ENCODE data around the gene CDKN1C.
"Not testable (repeated sequence)": the region's sequence is repeated elsewhere in the genome, so short reads cannot be mapped to it uniquely, and the experiment has no call there.

The CDKN1C gene

DNA sequence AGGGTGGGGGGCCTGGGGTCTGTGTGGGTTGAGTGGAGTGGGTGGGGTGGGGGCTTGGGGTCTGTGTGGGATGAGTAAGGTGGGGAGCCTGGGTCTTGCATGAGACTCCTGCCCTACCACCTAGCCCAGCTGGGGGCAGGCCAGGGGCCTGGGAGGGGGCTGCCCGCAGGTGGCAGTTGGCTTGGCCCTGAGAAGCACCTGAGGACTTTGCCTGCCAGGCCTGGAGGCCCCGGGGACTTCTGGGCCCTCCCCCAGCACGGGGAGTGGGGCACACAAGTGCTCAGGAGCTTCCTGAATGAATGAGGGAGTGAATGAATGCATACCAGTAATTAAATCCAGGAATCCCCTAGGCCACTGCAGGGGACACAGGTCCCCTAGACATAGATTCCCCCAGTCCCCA, 37.1 kb upstream of the CDKN1C start:
- DNase-seq: no peak

DNA sequence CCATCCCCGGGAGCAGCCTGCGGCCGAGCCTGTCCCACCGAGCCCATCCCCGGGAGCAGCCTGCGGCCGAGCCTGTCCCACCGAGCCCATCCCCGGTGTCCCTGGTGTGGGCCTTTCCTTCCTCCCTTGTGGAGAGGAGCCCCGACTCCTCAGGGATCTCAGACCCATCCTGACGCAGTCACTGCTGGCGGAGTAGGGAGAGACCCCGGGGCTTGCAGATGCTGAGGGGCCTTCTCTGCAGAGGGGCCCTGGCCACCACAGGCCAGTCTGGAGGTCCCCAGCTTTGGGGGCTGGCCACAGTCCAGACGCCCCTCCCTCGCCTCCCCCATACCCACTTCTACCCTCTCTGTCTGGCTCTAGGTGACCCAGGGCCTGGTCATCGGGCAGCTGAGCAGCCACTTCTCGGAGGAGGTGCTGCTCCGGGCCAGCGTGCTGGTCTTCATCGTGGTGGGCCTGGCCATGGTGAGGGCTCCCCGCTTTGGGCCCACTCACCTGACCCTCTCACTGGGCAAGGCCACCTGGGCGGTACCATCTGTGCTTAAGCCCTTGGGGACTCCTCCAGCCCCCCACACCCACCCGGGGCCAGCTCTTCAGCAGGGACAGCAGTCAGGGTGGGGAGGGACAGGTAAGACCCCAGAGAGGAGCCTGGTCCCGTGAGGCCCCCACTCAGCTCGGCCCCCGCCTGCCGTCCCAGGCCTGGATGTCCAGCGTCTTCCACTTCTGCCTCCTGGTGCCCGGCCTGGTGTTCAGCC, 36.3 kb upstream of the CDKN1C start:
- no peak for DNase-seq

DNA sequence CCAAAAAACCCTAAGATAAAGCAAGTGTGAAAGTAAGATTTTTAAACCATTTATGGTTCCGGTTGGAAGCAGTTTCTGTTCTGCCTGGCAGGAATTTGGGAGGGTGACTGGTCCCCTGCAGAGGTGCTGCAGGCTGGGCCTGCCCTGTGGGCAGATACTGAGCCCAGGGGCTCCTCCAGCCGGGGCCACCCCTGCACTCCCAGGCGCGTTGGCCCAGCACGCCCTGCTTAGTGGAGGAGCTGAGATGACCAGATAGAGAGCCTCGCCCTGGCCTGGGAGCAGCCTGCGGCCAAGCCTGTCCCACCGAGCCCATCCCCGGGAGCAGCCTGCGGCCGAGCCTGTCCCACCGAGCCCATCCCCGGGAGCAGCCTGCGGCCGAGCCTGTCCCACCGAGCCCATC, 35.7 kb upstream of the CDKN1C start:
- no peak for DNase-seq

DNA sequence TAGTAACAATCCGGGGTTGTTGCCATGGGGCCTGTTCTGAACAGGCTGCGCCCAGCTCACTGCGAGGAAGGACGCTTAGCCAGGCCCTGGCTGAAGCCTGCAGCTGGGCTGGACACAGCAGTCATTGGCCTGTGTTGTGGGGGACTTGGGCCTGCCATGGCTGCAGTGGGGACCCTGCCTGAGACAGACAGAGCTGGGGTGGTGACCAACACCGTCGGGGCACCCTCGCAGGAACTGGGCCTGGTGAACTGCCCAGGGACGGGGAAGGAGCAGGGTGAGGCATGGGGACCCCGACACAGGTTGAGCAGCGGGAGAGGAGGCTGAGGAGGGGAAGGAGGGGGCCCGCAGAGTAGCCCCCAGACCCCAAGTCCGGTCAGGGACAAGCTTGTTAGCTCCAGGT, 34.8 kb upstream of the CDKN1C start:
- DNase-seq: no peak

DNA sequence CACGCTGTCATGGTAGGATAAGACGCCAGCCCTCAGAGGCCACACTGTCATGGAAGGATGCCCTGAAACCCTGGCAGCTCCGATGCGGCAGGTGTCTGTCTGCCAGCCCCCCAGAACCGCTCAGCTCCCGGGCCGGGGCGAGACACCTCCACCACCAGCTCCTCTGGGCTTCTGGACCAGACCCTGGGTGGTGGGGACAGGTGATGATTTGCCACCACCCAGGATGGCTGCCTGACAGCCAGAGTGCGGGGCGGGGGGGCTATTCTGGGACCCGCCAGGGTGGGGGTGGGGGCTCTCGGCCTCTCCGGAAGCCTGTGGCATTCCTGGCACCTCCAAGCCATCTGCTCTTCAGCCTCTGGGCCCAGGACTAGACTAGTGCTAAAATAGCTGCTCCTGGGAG, 34.3 kb upstream of the CDKN1C start:
- DNase-seq: no peak

DNA sequence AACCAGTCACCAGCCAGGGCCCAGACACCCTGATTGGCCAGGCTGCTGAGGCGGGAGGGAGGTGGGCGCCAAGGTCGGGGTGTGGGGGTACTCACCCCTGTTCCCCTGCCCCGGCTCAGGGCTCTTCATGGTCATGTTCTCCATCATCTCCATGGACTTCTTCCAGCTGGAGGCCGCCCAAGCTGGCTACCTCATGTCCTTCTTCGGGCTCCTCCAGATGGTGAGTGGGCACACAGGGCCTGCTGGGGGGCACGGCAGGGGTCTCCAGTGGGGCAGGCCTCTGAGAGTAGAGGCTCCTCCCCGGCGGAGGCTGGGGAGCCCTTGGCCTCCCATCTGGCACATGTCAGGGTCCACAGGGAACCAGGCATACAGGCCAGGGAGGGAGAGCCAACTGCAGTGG, 33.6 kb upstream of the CDKN1C start:
- DNase-seq: no peak

DNA sequence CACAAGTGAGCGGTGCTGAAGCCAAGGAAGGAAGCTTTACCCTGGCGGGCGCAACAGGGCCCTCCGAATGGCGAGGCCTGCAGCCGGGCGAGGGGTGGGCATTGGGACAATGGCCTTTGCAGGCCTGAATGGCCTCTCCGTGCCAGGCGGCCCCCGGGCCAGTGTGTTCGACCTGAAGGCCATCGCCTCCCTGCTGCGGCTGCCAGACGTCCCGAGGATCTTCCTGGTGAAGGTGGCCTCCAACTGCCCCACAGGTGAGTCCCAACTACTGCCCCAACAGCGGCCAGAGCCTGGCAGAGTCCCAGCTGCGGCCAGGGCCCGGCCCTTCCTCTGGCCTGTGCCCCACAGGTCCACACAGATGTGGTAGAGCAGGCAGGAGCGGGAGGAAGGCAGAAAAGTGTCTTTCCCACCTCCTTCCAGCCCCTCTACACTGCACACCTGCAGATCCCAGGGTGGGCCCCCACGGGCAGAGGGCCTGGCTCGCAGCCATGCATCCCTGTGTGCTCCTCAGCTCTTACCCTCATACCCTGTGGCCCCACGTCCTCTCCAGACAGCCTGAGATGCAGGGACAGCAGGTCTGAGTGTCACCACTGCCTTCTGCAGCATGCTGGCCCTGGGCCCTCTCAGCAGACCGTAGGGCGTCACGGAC, 32.4 kb upstream of the CDKN1C start:
- no peak for DNase-seq

DNA sequence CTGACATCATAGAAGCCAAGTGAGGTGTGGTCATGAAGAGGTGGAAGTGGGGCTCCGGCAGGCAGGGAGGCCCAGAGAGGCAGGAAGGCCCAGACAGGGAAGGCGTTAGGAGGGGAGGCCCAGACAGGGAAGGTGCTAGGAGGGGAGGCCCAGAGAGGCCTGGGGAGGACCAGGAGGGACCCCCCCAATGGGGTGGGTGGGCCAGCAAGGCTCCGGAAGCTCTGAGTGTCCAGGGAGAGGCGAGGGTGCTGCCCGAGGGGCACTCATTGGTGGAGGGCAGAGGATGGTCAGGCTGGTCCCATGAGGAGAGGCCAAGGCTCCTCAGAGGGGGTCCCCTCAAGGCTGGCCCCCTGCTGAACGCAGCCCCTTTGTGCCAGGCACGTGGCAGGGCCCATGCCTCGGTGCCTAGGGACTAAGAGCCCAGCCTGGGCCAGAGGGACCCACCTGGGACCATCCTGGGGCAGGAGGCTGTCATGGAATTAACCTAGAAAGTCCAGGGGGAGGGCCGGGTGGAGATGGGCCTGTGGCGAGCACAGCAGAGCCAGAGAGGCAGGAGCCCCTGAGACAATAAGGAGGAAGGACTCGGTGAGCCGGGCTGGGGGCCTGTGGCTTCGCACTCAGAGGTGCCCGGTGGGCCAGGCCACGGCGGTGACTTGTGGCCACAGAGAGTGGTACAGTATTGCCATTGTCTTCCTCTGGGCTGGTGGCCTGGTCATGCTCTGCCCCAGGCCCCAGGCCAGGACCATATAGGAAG, 31.5 kb upstream of the CDKN1C start:
- DNase-seq: no peak

DNA sequence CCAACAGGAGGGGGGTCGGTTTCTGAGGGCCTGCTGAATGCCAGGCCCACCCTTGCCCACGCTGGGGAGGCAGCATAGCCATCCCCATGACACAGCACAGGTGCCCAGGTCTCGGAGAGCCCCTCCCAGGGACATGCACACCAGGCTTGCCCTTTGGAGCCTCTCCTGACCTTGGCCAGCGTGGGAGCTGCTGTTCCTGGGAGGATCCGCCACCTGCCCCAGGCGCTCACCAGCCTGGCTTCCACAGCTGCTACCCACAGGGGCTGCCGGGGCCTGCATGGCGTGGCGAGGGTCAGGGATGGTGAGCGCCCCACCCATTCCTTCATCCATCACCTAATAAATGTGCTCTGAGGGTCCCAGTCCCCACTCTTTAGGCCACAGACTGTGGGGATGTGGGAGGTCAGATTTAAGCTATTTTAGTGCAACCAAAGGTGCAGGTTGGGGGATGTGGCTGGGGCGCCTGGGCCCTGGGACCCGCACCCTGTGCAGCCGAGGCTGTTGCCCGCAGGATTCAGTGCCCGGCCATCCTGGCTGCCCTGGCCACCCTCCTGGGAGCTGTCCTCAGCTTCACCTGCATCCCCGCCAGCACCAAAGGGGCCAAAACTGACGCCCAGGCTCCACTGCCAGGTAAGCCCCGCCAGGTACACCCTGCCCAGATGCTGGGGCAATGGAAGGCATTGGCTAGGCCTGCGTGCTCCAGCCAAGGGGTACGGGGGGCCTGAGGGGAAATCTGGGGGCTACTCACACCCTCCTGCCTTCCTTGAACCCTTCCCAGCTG, 30.7 kb upstream of the CDKN1C start:
- no peak for DNase-seq

DNA sequence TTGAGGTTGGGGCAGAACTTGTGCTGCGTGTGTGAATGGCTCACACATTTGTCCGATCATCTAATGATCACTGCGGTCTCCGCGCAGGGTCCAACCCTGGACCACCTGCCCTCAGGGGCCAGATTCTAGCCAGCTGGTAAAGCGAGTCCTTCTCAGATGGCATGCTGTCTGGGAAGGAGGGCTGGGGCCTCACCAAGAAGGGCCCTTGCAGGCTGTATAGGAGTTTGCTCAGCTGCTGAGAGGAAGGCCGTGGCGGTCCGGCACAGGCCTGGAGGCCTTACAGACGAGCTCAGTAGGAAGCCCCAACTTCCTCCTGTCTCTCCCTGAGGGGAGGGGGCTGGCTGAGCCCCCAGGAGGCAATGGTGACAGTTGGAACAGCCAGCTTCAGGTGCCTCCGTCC, 29.9 kb upstream of the CDKN1C start:
- no peak for DNase-seq

- DNase-seq: no peak
Observed at GRCh38 chr11:2914455-2915195, 29.1 kb upstream of the CDKN1C start.

- DNase-seq: no peak
Observed at GRCh38 chr11:2913776-2914175, 28.2 kb upstream of the CDKN1C start.

DNA sequence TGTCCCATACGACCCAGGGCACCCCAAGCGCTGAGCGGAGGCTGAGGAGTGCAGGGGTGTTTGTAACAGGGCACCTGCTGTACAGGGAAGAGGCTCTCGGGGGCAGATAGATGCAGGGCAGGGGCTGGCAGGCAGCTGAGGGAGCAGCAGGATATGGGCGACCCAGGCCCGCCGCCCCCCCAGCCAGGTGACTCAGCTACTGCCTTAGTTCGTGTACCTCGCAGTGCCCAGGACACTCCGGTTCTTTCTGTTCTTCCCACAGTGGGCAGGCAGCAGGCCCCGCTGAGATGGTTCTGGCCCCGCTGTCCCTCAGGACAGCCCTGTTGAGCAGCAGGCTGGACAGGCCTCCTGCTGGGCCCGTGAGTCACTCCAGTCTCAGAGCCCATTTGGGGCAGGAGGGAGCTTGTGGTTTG, 27.4 kb upstream of the CDKN1C start:
- no peak for DNase-seq

DNA sequence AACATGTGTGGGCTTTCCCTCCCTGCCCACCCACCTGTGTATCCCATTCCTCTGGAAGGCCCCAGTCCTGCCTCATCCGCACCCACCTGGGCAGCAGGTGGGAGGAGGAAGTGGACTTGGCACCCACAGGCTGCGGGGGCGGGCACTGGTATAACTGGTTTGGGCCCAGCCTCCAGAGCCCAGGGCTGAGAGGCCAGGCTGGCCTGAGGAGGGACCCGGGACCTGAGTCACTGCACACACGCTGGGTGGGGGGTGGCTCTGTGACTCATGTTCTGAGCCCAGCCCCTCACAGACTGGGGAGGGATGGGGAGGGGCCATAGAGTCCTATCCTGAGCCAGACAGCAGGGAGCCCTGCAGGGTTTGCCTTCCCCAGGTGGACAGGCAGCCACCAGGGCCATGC, 26.9 kb upstream of the CDKN1C start:
- DNase-seq: no peak

GRCh38 chr11:2911785-2912391, 26.3 kb upstream of the CDKN1C start:
- DNase-seq: no peak

GRCh38 chr11:2911088-2911784, 25.7 kb upstream of the CDKN1C start:
- no peak for DNase-seq

DNA sequence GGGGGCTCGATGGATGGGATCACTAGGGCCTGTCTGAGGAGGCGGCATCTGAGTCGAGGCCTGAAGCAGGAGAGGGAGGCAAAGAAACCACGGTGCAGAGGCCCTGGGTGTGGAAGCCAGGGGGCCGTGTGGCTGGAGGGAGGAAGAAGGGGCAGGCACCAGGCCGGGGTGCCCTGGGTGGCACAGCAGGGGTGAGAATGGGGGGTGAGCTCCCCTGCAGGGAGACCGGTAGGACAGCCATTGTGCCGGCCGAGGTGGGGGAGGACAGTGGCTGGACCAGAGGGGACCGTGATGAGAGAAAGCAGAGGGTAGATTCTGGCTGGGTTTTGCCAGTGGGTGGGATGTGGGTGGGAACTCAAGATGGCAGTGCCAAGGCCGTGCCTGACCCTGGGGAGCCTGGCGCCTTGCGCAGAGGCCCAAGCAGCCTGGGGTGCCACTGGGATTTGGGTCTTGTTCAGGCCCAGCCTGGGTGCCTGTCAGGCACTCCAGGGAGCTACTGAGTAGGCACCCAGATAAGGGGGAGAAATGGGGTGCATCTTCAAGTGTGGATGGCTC, 24.9 kb upstream of the CDKN1C start:
- no peak for DNase-seq

- DNase-seq: no peak
Observed at GRCh38 chr11:2909133-2909902, 23.7 kb upstream of the CDKN1C start.

DNA sequence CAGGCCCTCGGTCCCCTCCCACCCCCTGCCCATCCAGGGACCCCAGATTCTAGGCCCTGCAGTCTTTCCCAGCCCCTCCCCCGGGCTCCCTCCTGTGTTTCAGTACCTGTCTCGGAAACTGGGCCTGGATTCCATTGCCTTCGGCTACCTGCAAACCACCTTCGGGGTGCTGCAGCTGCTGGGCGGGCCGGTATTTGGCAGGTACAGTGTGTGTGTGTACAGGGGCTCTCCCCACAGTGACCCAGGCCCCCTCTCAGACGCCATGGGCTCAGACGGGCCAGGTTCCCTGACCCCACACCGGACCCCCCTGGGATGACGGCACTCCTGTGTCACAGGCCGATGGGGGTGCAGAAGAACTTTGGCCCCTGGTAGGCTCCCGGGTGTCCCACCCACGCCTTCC, 22.6 kb upstream of the CDKN1C start:
- DNase-seq: no peak

DNA sequence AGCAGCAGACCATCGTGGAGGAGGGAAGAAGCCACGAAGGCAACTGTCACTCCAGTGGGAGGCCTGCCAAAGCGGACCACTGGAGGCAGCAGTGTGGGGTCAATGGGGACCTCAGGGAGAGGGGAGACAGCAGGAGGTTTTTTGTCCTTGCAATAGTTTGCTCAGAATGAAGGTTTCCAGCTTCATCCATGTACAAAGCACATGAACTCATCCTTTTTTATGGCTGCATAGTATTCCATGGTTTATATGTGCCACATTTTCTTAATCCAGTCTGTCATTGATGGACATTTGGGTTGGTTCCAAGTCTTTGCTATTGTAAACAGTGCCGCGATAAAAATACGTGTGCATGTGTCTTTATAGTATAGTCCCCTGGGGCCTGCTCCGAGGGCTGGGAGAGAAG, 19.7 kb upstream of the CDKN1C start:
- not testable (repeated sequence) for DNase-seq
